H1 (cell line): ENCODE results near the gene CFH. TPM values are rescaled to one million over a fixed set of nuclear protein-coding genes. Genes with fewer than 3 reads are reported as not detected.

Source experiments
- CTCF ChIA-PET: fragments of 300-600 bp; sonication (Branson Sonifier 250); formaldehyde crosslinking; loops from one replicate; lab custom pipeline; 2021; ENCODE audit not compliant: partially characterized antibody; lab: Charles Lee
- POLR2A ChIA-PET: fragments of 300-600 bp; sonication (Branson Sonifier 250); formaldehyde crosslinking; loops from one replicate; lab custom pipeline; 2021; ENCODE audit warnings: inconsistent platforms; ENCODE audit not compliant: partially characterized antibody; lab: Charles Lee
- DNase-seq, 2 experiments: peaks; one replicate each; pipeline versions ENCODE4 v3.0.0 to v3.0.0-alpha.2; 2010 to 2022; ENCODE audit warnings: low spot score in 2 of 2, low read depth in 1 of 2, mixed read lengths in 1 of 2
- FAIRE-seq: peaks from 2 replicates; lab custom pipeline; 2011; peaks lifted over from hg19 to GRCh38; lab: Jason Lieb, UNC
- H2AFZ ChIP-seq: 2 replicates; pipeline ENCODE4 v1.8.1; 2012; ENCODE audit warnings: low read length, inconsistent platforms
- H2AK5ac ChIP-seq: 2 replicates; pipeline ENCODE4 v1.6.1; 2013; ENCODE audit warnings: low read depth, low read length
- H2BK120ac ChIP-seq: replicated peaks from 2 replicates; pipeline ENCODE3; 2013; ENCODE audit warnings: low read depth, low read length, inconsistent platforms
- H2BK12ac ChIP-seq: 2 replicates; pipeline ENCODE4 v1.6.1; 2013; ENCODE audit warnings: low read depth, low read length
- H2BK15ac ChIP-seq: 2 replicates; pipeline ENCODE4 v1.6.1; 2013; ENCODE audit warnings: low read length
- H2BK20ac ChIP-seq: 2 replicates; pipeline ENCODE4 v1.6.1; 2013; ENCODE audit warnings: low read length
- H2BK5ac ChIP-seq: 2 replicates; pipeline ENCODE4 v1.6.1; 2013; ENCODE audit warnings: low read depth, low read length
- H3K14ac ChIP-seq: 2 replicates; pipeline ENCODE4 v1.6.1; 2013; ENCODE audit warnings: inconsistent platforms; ENCODE audit not compliant: insufficient read length
- H3K18ac ChIP-seq: 2 replicates; pipeline ENCODE4 v1.6.1; 2013; ENCODE audit warnings: low read length; ENCODE audit errors: extremely low read depth
- H3K23ac ChIP-seq: 2 replicates; pipeline ENCODE4 v1.6.1; 2013; ENCODE audit warnings: inconsistent platforms; ENCODE audit not compliant: insufficient read length
- H3K23me2 ChIP-seq: 2 replicates; pipeline ENCODE4 v1.6.1; 2013; ENCODE audit warnings: low read depth, low read length
- H3K27ac ChIP-seq: 2 replicates; pipeline ENCODE4 v1.6.1; 2011; ENCODE audit warnings: low read depth, low read length, inconsistent platforms
- H3K27me3 ChIP-seq, 4 experiments: replicated peaks in 1 of 4; 1 replicate in 1 of 4; 2 replicates in 3 of 4; pipeline versions ENCODE4 v1.6.1 to v1.8.1; 2011 to 2013; ENCODE audit warnings: low read length in 3 of 4, mild to moderate bottlenecking in 3 of 4, inconsistent platforms in 2 of 4, mixed read lengths in 2 of 4, moderate library complexity in 1 of 4; ENCODE audit not compliant: control insufficient read depth in 3 of 4, insufficient read depth in 3 of 4; ENCODE audit errors: extremely low read depth in 1 of 4
- H3K36me3 ChIP-seq, 4 experiments: 2 replicates each; pipeline versions ENCODE4 v1.6.1 to v1.8.1; 2011 to 2013; ENCODE audit warnings: mild to moderate bottlenecking in 4 of 4, low read length in 3 of 4, moderate library complexity in 2 of 4, control low read depth in 1 of 4, inconsistent platforms in 1 of 4; ENCODE audit not compliant: insufficient read depth in 4 of 4, control insufficient read depth in 2 of 4
- H3K4ac ChIP-seq: replicated peaks from 2 replicates; pipeline ENCODE3; 2013; ENCODE audit warnings: low read length, low read depth, mixed read lengths, inconsistent platforms; ENCODE audit not compliant: insufficient read length
- H3K4me1 ChIP-seq, 4 experiments: replicated peaks in 1 of 4; 1 replicate in 1 of 4; 2 replicates in 3 of 4; pipeline versions ENCODE4 v1.6.1 to v1.8.1; 2011 to 2013; ENCODE audit warnings: low read length in 3 of 4, inconsistent platforms in 2 of 4, mixed read lengths in 1 of 4; ENCODE audit not compliant: insufficient read depth in 4 of 4, control insufficient read depth in 3 of 4
- H3K4me2 ChIP-seq, 2 experiments: 2 replicates each; pipeline versions ENCODE4 v1.6.1 to v1.8.1; 2011 to 2013; ENCODE audit warnings: low read depth in 2 of 2, low read length in 2 of 2, control low read depth in 1 of 2, inconsistent platforms in 1 of 2, mild to moderate bottlenecking in 1 of 2; ENCODE audit not compliant: insufficient read depth in 1 of 2
- H3K4me3 ChIP-seq, 4 experiments: fragments of 200-600, 300-600 bp in 1 of 4; sonication (generic), shearing (Covaris generic), sonication (Bioruptor Twin) in 1 of 4; 2 replicates each; pipeline versions ENCODE4 v1.5.1 to v1.8.1; 2011 to 2016; ENCODE audit warnings: low read length in 4 of 4, low read depth in 3 of 4, control low read depth in 2 of 4, inconsistent platforms in 2 of 4, mild to moderate bottlenecking in 2 of 4, mixed read lengths in 1 of 4, moderate library complexity in 1 of 4; ENCODE audit not compliant: insufficient read depth in 2 of 4; ENCODE audit errors: extremely low read depth in 1 of 4
- H3K56ac ChIP-seq: replicated peaks from 2 replicates; pipeline ENCODE3; 2013; ENCODE audit warnings: low read depth, mild to moderate bottlenecking, mixed read lengths, low read length, inconsistent platforms; ENCODE audit not compliant: insufficient read length
- H3K79me1 ChIP-seq: 2 replicates; pipeline ENCODE4 v1.6.1; 2013; ENCODE audit warnings: low read depth, low read length, control low read depth
- H3K79me2 ChIP-seq, 2 experiments: 2 replicates each; pipeline versions ENCODE4 v1.6.1 to v1.8.1; 2012 to 2013; ENCODE audit warnings: low read length in 2 of 2, mild to moderate bottlenecking in 2 of 2, inconsistent platforms in 1 of 2; ENCODE audit not compliant: insufficient read depth in 2 of 2, control insufficient read depth in 1 of 2
- H3K9ac ChIP-seq, 4 experiments: replicated peaks in 1 of 4; 1 replicate in 1 of 4; 2 replicates in 3 of 4; pipeline versions ENCODE4 v1.6.1 to v1.8.1; 2011 to 2013; ENCODE audit warnings: low read depth in 3 of 4, low read length in 3 of 4, control low read depth in 2 of 4, mild to moderate bottlenecking in 2 of 4, moderate library complexity in 2 of 4, inconsistent platforms in 1 of 4; ENCODE audit errors: extremely low read depth in 1 of 4
- H3K9me3 ChIP-seq, 2 experiments: 2 replicates each; pipeline versions ENCODE4 v1.6.1 to v1.8.1; 2012 to 2013; ENCODE audit warnings: mild to moderate bottlenecking in 2 of 2, moderate library complexity in 2 of 2, control low read depth in 1 of 2, inconsistent platforms in 1 of 2, low read depth in 1 of 2, low read length in 1 of 2, mixed read lengths in 1 of 2; ENCODE audit not compliant: insufficient read depth in 2 of 2
- H4K20me1 ChIP-seq, 2 experiments: replicated peaks in 1 of 2; 2 replicates each; pipeline versions ENCODE3 to v1.8.1; 2011 to 2013; ENCODE audit warnings: inconsistent platforms in 2 of 2, low read length in 2 of 2, mild to moderate bottlenecking in 1 of 2; ENCODE audit not compliant: insufficient read depth in 2 of 2, control insufficient read depth in 1 of 2
- H4K5ac ChIP-seq: 2 replicates; pipeline ENCODE4 v1.6.1; 2013; ENCODE audit warnings: low read length, low read depth, mixed read lengths, inconsistent platforms; ENCODE audit not compliant: insufficient read length
- H4K8ac ChIP-seq: 2 replicates; pipeline ENCODE4 v1.8.0; 2013; ENCODE audit warnings: mild to moderate bottlenecking, moderate library complexity, low read length, inconsistent platforms; ENCODE audit not compliant: insufficient read depth; ENCODE audit errors: extremely low read depth
- H4K91ac ChIP-seq: replicated peaks from 2 replicates; pipeline ENCODE3; 2013; ENCODE audit warnings: low read length, mixed read lengths, inconsistent platforms; ENCODE audit not compliant: insufficient read length
- NANOG ChIP-seq: IDR thresholded peaks from 2 replicates; pipeline ENCODE4 v1.6.1; 2011; ENCODE audit warnings: low read length, low read depth, mild to moderate bottlenecking, inconsistent platforms; ENCODE audit not compliant: insufficient read depth, poor library complexity, severe bottlenecking
- POLR2A ChIP-seq, 2 experiments: IDR thresholded peaks; 1 replicate in 1 of 2; 2 replicates in 1 of 2; pipeline ENCODE4 v1.6.1; 2011; ENCODE audit warnings: low read depth in 2 of 2, low read length in 2 of 2, mild to moderate bottlenecking in 2 of 2; ENCODE audit errors: control extremely low read depth in 1 of 2
- RBBP5 ChIP-seq: IDR thresholded peaks from 2 replicates; pipeline ENCODE4 v1.7.1; 2012; ENCODE audit warnings: low read depth, mild to moderate bottlenecking, inconsistent platforms, low read length, moderate library complexity, borderline replicate concordance
- SUZ12 ChIP-seq: fragments of 200-600 bp; sonication (generic); IDR thresholded peaks from 2 replicates; pipeline ENCODE4 v1.6.1; 2012; ENCODE audit warnings: mild to moderate bottlenecking, inconsistent platforms, low read length, moderate library complexity, mixed read lengths
- TAF7 ChIP-seq: optimal IDR thresholded peaks from 2 replicates; pipeline ENCODE3; 2011; ENCODE audit warnings: low read depth, mild to moderate bottlenecking, inconsistent platforms, low read length, moderate library complexity, borderline replicate concordance
- WGBS, 2 experiments: shearing (Covaris generic) in 1 of 2; methylation state at CpG; one replicate each; pipeline versions ENCODE4 v1.1.6 to v1.1.7; 2013 to 2015; ENCODE audit warnings: low lambda C conversion rate in 2 of 2, mixed read lengths in 2 of 2, inconsistent platforms in 1 of 2, low coverage in 1 of 2, missing lambda C conversion rate in 1 of 2; ENCODE audit not compliant: insufficient replicate concordance in 2 of 2, insufficient coverage in 1 of 2, insufficient read length in 1 of 2; ENCODE audit errors: extremely low coverage in 1 of 2, missing lambda C conversion rate in 1 of 2; 5-methylcytosine and 5-hydroxymethylcytosine counted together
- polyA plus RNA-seq, 7 experiments: library from polyadenylated mRNA; depleted of rRNA in 3 of 7; stranded (reverse) in 5 of 7; unstranded in 2 of 7; fragments of >200 nt in 5 of 7; fragments of 200-250 nt in 2 of 7; gene quantifications; 1 replicate in 5 of 7; 2 replicates in 1 of 7; 4 replicates in 1 of 7; pipeline versions ENCODE4 v1.2.1 to v1.2.3, GENCODE V29; 2011 to 2013; ENCODE audit warnings: missing spikeins in 2 of 7, mixed read lengths in 2 of 7
- total RNA-seq: library from RNA; stranded (reverse); fragmentation: NEBNext Ultra II Directional; extraction: Animal tissue kit (Norgen Biotek cat#: 25700); gene quantifications from 2 replicates; pipeline ENCODE4 v1.2.1, GENCODE V29; 2021

The CFH gene
- total and polyA plus RNA-seq, 2 of the 8 experiments (the other 6 are each of a cell fraction or from before 2014, with no cell fraction given) = not detected

- ChIA-PET CTCF (interaction anchor here (0.8 to 2.0 kb wide), 16 partner anchors 16 to 776 kb away, joined by 3 to 6 read pairs (median 3); no protein-coding TSS in a partner anchor), POLR2A (interaction anchor here (1.3 kb wide), 1 partner anchor 53 kb away, joined by 5 read pairs; no protein-coding TSS in a partner anchor)
- Histone ChIP-seq H3K9me3 (no peaks in the 10 kb centered on the region), H4K20me1 (no peaks in the 10 kb centered on the region), H3K56ac (no peak overlapping the region), H3K4me1 (no peaks in the 10 kb centered on the region), H4K8ac (no peak overlapping the region), H2AFZ (no peak overlapping the region), H3K27ac (no peak overlapping the region), H3K23ac (no peak overlapping the region), H3K4ac (no peak overlapping the region), H2BK120ac (no peak overlapping the region), H4K5ac (no peak overlapping the region), H2BK12ac (no peak overlapping the region), H3K27me3 (no peaks in the 10 kb centered on the region), H3K4me2 (no peak overlapping the region), H3K79me1 (no peaks in the 10 kb centered on the region), H2BK15ac (no peak overlapping the region), H2BK5ac (no peak overlapping the region), H2BK20ac (no peak overlapping the region), H3K18ac (no peak overlapping the region), H3K14ac (no peak overlapping the region), H3K23me2 (no peaks in the 10 kb centered on the region), H2AK5ac (no peak overlapping the region), H4K91ac (no peak overlapping the region), H3K36me3 (no peaks in the 10 kb centered on the region), H3K4me3 (no peak overlapping the region), H3K9ac (no peak overlapping the region), H3K79me2 (no peaks in the 10 kb centered on the region)
- 17% methylated on average over 1 of the region's 1 CpG; no CpG with 5 or more reads in 1 of the 2 experiments for WGBS, 2 experiments
- DNase-seq = no peak
- FAIRE-seq = no peak
- TF ChIP-seq TAF7 (no peak), POLR2A (IDR thresholded peaks at IDR 0.05; ENCODE audit: control extremely low read depth in 1 of 2, low read depth in 2 of 2, low read length in 2 of 2) (no peak), RBBP5 (no peak), SUZ12 (no peak), NANOG (no peak)
Measured at GRCh38 chr1:196661345-196661744, 9.5 kb downstream of the CFH start.
